ENCODE measurements around the gene NRIP2. TPM values are rescaled to one million over a fixed set of nuclear protein-coding genes. Genes with fewer than 3 reads are reported as not detected.

Gene NRIP2
- total and polyA plus RNA-seq, 10 of the 15 experiments (the other 5 are each of a cell fraction or from before 2014, with no cell fraction given): 0.04 to 0.83 (median 0.42) TPM; not detected in 7

DNA sequence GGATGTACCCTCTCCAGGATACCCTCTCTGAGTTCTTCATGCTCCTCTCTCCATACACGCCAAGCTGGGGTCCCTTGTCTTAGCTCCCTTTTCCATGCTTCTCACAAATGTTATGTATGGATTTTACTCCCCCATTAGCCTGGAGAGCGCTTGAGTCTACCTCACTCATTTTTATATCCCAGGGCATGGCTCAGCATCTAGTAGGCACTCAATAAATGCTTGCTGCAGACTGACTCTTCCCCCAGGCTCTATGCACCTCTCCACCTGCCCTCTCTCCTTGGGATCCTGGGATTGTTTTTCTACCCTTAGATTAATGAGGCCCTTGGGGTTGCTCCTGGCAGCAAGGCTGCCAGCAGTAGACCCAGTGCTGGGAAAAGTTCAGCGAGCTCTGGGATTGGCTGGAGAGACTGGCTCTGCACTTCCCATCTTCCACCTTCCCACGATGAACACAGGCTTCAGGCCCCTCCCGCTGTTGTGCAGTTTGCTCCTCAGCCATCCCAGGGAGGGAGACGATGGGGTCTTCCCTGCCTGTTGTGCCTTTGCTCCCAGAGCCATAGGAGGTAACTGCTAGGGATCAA lies 2.2 kb downstream of the NRIP2 start (continued):
- TF ChIP-seq, protein P1, sequence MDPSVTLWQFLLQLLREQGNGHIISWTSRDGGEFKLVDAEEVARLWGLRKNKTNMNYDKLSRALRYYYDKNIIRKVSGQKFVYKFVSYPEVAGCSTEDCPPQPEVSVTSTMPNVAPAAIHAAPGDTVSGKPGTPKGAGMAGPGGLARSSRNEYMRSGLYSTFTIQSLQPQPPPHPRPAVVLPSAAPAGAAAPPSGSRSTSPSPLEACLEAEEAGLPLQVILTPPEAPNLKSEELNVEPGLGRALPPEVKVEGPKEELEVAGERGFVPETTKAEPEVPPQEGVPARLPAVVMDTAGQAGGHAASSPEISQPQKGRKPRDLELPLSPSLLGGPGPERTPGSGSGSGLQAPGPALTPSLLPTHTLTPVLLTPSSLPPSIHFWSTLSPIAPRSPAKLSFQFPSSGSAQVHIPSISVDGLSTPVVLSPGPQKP (IDR thresholded peaks at IDR 0.05; ENCODE audit: low read depth, low read length): no peak

DNA sequence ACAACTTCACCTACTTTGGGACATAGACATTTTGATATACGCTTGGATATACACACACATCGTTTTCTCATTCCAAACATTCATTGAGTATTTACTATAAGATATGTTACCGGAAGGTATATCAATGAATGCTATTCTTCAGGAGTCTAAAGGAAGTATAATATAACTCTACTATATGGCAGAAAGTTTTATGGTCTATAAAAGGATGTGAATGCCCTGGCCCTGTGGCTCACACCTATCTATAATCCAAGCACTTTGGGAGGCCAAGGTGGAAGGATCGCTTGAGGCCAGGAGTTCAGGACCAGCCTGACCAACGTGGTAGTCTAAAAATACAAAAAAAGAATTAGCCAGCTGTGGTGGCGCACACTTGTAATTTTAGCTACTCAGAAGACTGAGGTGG lies 5.6 kb downstream of the NRIP2 start:
- RAD21 ChIA-PET (ENCODE audit: unreplicated experiment): no interaction called here
- no peaks in the 10 kb centered on the region; the same call in 1 of the 2 replicates for H4K20me1 ChIP-seq (ENCODE audit: control insufficient read depth, insufficient read depth)
- CTCF ChIA-PET: no interaction called here
- TF ChIP-seq IKZF1 (conservative IDR thresholded peaks at IDR 0.05): no peak
- no peak for TF ChIP-seq CHD4 (IDR thresholded peaks at IDR 0.05)
- no peak for TF ChIP-seq RCOR1 (conservative IDR thresholded peaks at IDR 0.05; ENCODE audit: low read depth, low read length)
- TF ChIP-seq STAT1 (conservative IDR thresholded peaks at IDR 0.05): no peak
- TF ChIP-seq, protein P2, sequence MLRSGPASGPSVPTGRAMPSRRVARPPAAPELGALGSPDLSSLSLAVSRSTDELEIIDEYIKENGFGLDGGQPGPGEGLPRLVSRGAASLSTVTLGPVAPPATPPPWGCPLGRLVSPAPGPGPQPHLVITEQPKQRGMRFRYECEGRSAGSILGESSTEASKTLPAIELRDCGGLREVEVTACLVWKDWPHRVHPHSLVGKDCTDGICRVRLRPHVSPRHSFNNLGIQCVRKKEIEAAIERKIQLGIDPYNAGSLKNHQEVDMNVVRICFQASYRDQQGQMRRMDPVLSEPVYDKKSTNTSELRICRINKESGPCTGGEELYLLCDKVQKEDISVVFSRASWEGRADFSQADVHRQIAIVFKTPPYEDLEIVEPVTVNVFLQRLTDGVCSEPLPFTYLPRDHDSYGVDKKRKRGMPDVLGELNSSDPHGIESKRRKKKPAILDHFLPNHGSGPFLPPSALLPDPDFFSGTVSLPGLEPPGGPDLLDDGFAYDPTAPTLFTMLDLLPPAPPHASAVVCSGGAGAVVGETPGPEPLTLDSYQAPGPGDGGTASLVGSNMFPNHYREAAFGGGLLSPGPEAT (IDR thresholded peaks at IDR 0.05; ENCODE audit: low read depth): no peak
- TF ChIP-seq, protein P3, sequence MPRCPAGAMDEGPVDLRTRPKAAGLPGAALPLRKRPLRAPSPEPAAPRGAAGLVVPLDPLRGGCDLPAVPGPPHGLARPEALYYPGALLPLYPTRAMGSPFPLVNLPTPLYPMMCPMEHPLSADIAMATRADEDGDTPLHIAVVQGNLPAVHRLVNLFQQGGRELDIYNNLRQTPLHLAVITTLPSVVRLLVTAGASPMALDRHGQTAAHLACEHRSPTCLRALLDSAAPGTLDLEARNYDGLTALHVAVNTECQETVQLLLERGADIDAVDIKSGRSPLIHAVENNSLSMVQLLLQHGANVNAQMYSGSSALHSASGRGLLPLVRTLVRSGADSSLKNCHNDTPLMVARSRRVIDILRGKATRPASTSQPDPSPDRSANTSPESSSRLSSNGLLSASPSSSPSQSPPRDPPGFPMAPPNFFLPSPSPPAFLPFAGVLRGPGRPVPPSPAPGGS (IDR thresholded peaks at IDR 0.05; ENCODE audit: borderline replicate concordance, insufficient read depth, low read depth, low read length, poor library complexity, severe bottlenecking): no peak
- TF ChIP-seq SUPT20H (IDR thresholded peaks at IDR 0.05; ENCODE audit: borderline replicate concordance, control insufficient read depth, low read depth, low read length): no peak
- no peak for TF ChIP-seq ESRRA (IDR thresholded peaks at IDR 0.05; ENCODE audit: low read length)
- no peak for TF ChIP-seq EP300 (IDR thresholded peaks at IDR 0.05; ENCODE audit: borderline replicate concordance in 1 of 2, control insufficient read depth in 1 of 2, low read depth in 2 of 2, low read length in 2 of 2)
- no peak for TF ChIP-seq TCF3 (IDR thresholded peaks at IDR 0.05; ENCODE audit: borderline replicate concordance, insufficient read depth, low read depth, low read length)
- TF ChIP-seq KDM1A (IDR thresholded peaks at IDR 0.05; ENCODE audit: borderline replicate concordance): no peak
- TF ChIP-seq BRCA1 (IDR thresholded peaks at IDR 0.05; ENCODE audit: low read depth, low read length): no peak
- TF ChIP-seq, protein P4, sequence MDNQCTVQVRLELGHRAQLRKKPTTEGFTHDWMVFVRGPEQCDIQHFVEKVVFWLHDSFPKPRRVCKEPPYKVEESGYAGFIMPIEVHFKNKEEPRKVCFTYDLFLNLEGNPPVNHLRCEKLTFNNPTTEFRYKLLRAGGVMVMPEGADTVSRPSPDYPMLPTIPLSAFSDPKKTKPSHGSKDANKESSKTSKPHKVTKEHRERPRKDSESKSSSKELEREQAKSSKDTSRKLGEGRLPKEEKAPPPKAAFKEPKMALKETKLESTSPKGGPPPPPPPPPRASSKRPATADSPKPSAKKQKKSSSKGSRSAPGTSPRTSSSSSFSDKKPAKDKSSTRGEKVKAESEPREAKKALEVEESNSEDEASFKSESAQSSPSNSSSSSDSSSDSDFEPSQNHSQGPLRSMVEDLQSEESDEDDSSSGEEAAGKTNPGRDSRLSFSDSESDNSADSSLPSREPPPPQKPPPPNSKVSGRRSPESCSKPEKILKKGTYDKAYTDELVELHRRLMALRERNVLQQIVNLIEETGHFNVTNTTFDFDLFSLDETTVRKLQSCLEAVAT (IDR thresholded peaks at IDR 0.05): no peak

More for the DNA sequence above, 5.6 kb downstream of the NRIP2 start:
- in situ Hi-C loops (cut with MboI) (no loop called here), intact Hi-C loops (cut with micrococcal nuclease; ENCODE audit: unreplicated experiment) (no loop called here)
- Histone ChIP-seq H3K9me3 (replicated peaks; ENCODE audit: control insufficient read depth, insufficient read depth, low read length) (no peaks in the 10 kb centered on the region), H3K27ac (ENCODE audit: control insufficient read depth, insufficient read depth) (no peak overlapping the region), H3K9ac (ENCODE audit: control insufficient read depth, insufficient read depth, low read length) (no peak overlapping the region), H3K4me3 (no peak overlapping the region), H3K4me1 (ENCODE audit: control insufficient read depth, insufficient read depth, low read length) (no peaks in the 10 kb centered on the region), H3K36me3 (ENCODE audit: control insufficient read depth in 2 of 2, insufficient read depth in 2 of 2, low read length in 1 of 2) (peaks cover 2 to 10% of the 10 kb centered on the region in 2 experiments), H3K27me3 (replicated peaks in 1 of 2; ENCODE audit: control insufficient read depth in 2 of 2, insufficient read depth in 2 of 2, low read length in 1 of 2) (no peaks in the 10 kb centered on the region), H3K79me2 (ENCODE audit: control insufficient read depth, insufficient read depth, low read length) (no peaks in the 10 kb centered on the region), H2AFZ (ENCODE audit: control insufficient read depth, low read depth, low read length) (no peak overlapping the region), H3K4me2 (ENCODE audit: control insufficient read depth, insufficient read depth) (no peak overlapping the region)
- no TSS peak for BruUV-seq (replicated peaks)
- no peak for ATAC-seq
- POLR2A ChIA-PET: no interaction called here
- no peak for DNase-seq (ENCODE audit: low read depth, low spot score)
- no peak for FAIRE-seq
- WGBS (ENCODE audit: insufficient coverage, insufficient replicate concordance, low lambda C conversion rate, missing lambda C conversion rate): 82% methylated on average over 6 of the region's 6 CpGs
- SMC1A ChIA-PET (ENCODE audit: uncharacterized antibody, unreplicated experiment): no interaction called here
